ENCODE measurements around the gene ISL2. TPM values are rescaled to one million over a fixed set of nuclear protein-coding genes. Genes with fewer than 3 reads are reported as not detected.

ISL2 gene
- total RNA-seq, result 9.6 TPM

DNA sequence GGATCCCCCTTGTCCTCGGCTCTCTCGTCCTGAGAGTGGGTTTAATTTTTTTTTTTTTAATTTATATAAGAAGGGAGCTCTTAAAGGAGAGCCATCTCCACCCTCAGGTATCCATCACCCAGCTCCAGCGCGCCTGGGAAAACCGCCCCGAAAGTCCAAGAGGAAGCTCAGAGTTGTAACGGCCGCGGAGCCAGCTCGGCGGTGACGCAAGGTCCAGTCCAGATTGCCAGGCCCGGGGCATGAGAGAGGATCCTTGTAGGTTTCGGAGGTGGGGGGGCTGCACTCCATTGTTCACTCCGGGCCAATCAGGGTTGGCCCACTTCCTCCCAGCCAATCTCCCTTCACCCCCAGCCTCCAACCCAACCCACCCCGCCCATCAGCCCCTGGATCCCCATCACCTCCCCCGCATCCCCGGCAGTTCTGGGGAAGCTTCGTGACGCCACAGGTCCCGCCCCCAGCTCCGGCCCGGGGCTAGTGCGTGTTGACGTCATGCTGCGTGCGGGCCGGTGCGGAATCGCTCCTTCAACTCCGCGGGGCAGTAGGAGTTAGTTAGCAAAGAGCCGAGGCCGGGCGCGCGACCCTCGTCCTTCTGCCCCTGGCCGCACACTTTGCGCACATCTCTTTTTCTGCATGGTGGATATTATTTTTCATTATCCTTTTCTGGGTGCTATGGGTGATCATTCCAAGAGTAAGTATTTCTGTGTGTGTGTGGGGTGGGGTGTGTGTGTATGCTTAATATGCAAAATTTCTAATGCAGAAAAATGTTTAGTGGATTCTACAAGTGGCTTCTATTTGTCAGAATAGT, at the start of gene ISL2:
Gene ISL2, plus strand, starts transcription at position 520 of the 805 bp plus-strand sequence. Its CDS starts 111 bp downstream, at position 631.

DNA sequence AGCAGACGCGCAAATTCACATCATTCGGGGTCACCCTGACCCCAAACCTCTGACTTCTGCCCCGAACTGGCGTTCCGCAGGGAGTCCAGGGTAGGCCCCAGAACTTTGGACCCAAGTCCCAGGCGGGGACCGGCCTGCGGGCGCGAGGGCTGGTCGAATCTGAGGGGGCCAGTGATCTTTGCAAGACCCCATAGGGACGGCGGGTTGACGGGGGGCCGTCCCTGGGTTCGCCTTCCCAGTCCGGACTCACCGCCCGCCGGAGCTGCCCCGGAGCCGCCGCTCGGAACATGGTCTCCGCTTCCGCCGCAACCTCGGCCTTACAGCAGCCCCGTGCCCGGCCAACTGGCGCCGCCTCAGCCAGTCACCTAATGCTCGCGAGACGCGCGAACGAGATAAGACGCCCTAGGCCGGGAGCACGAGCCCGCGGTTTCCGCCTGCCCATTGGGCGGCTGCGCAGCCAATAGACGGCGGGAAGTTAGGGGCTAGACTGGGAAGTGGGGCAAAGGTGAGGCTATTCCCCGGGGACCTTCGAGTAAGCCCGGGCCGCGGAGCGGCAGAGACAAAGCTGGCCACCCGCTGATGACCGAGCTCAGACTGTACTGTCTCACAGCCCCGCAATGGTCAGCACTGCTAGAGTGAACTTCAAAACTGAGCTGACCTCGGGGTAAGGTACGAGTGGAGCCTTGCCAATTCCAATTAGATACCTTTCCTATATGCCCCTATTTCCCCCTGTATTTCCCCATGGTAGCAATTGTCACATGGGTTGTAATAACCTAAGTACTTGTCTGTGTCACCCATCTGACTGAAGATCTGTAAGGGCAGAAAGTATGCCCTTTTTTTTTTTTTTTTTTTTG, 25.2 kb upstream of the ISL2 start, which contains the start of gene ETFA:
Gene ETFA, minus strand, starts transcription at position 370 of the 854 bp plus-strand sequence. Its CDS starts 81 bp downstream, at position 289.

Other genes starting within 250 kb of the ISL2 start
- 97.4 TPM for gene ETFA, start 25.3 kb upstream of the ISL2 start, total RNA-seq

All from camera-type eye (tissue), 1 donor.